Rectal smooth muscle tissue (tissue), 1 donor: ENCODE measurements around the gene PCBP1.
"Not testable (repeated sequence)": the region's sequence is repeated elsewhere in the genome, so short reads cannot be mapped to it uniquely, and the experiment has no call there.

Experiments
- H3K27ac ChIP-seq: one replicate; pipeline ENCODE4 v1.7.0; 2013; ENCODE audit warnings: low read depth, low read length, inconsistent platforms
- H3K27me3 ChIP-seq: one replicate; pipeline ENCODE4 v1.7.0; 2013; ENCODE audit warnings: low read length; ENCODE audit not compliant: control insufficient read depth, insufficient read depth
- H3K36me3 ChIP-seq: one replicate; pipeline ENCODE4 v1.7.0; 2013; ENCODE audit warnings: low read length; ENCODE audit not compliant: control insufficient read depth, insufficient read depth
- H3K4me1 ChIP-seq: one replicate; pipeline ENCODE4 v1.7.0; 2013; ENCODE audit warnings: low read length; ENCODE audit not compliant: control insufficient read depth, insufficient read depth
- H3K4me3 ChIP-seq: one replicate; pipeline ENCODE4 v1.7.0; 2013; ENCODE audit warnings: low read length
- H3K9ac ChIP-seq: one replicate; pipeline ENCODE4 v1.7.0; 2013; ENCODE audit warnings: low read length

PCBP1 gene

GRCh38 chr2:70055259-70055658, 32.0 kb upstream of the PCBP1 start:
- not testable (repeated sequence) for H3K4me1 ChIP-seq, H3K27ac ChIP-seq, H3K9ac ChIP-seq, H3K27me3 ChIP-seq, H3K4me3 ChIP-seq, H3K36me3 ChIP-seq

GRCh38 chr2:70061317-70061716, 26.0 kb upstream of the PCBP1 start:
- Histone ChIP-seq H3K4me3 (no peak overlapping the region), H3K9ac (no peak overlapping the region), H3K36me3 (peaks cover 21% of the 10 kb centered on the region), H3K27me3 (no peaks in the 10 kb centered on the region), H3K27ac (no peak overlapping the region), H3K4me1 (no peaks in the 10 kb centered on the region)

GRCh38 chr2:70062270-70062669, 25.0 kb upstream of the PCBP1 start:
- Histone ChIP-seq H3K4me3 (no peak overlapping the region), H3K27ac (no peak overlapping the region), H3K27me3 (no peaks in the 10 kb centered on the region), H3K36me3 (peaks cover 21% of the 10 kb centered on the region), H3K4me1 (no peaks in the 10 kb centered on the region), H3K9ac (no peak overlapping the region)

GRCh38 chr2:70068119-70068518, 19.2 kb upstream of the PCBP1 start:
- Histone ChIP-seq H3K4me1 (peaks cover 3% of the 10 kb centered on the region), H3K9ac (no peak overlapping the region), H3K36me3 (peaks cover 11% of the 10 kb centered on the region), H3K27me3 (no peaks in the 10 kb centered on the region), H3K4me3 (no peak overlapping the region), H3K27ac (no peak overlapping the region)

- Histone ChIP-seq H3K27me3 (no peaks in the 10 kb centered on the region), H3K36me3 (peaks cover 6% of the 10 kb centered on the region), H3K4me1 (peaks cover 3% of the 10 kb centered on the region), H3K9ac (no peak overlapping the region), H3K4me3 (no peak overlapping the region), H3K27ac (no peak overlapping the region)
Measured at GRCh38 chr2:70069049-70069448, 18.2 kb upstream of the PCBP1 start.

GRCh38 chr2:70070542-70071268, 16.6 kb upstream of the PCBP1 start:
- H3K4me1 ChIP-seq, result peaks cover 3% of the 10 kb centered on the region
- no peak overlapping the region for H3K4me3 ChIP-seq
- no peaks in the 10 kb centered on the region for H3K36me3 ChIP-seq
- no peak overlapping the region for H3K9ac ChIP-seq
- peak overlapping the region; percentile 72 for H3K27ac ChIP-seq
- no peaks in the 10 kb centered on the region for H3K27me3 ChIP-seq

- no peak overlapping the region for H3K27ac ChIP-seq
- no peak overlapping the region for H3K9ac ChIP-seq
- peaks cover 3% of the 10 kb centered on the region for H3K4me1 ChIP-seq
- no peaks in the 10 kb centered on the region for H3K27me3 ChIP-seq
- H3K36me3 ChIP-seq, result peaks cover 10% of the 10 kb centered on the region
- H3K4me3 ChIP-seq, result no peak overlapping the region
Measured at GRCh38 chr2:70073493-70073892, 13.8 kb upstream of the PCBP1 start.

GRCh38 chr2:70078384-70078783, 8.9 kb upstream of the PCBP1 start:
- Histone ChIP-seq H3K4me3 (no peak overlapping the region), H3K36me3 (peaks cover 10% of the 10 kb centered on the region), H3K9ac (no peak overlapping the region), H3K27me3 (no peaks in the 10 kb centered on the region), H3K27ac (no peak overlapping the region), H3K4me1 (no peaks in the 10 kb centered on the region)

GRCh38 chr2:70080610-70081200, 6.6 kb upstream of the PCBP1 start:
- Histone ChIP-seq H3K9ac (no peak overlapping the region), H3K36me3 (peaks cover 10% of the 10 kb centered on the region), H3K4me1 (peaks cover 10% of the 10 kb centered on the region), H3K27ac (no peak overlapping the region), H3K4me3 (no peak overlapping the region), H3K27me3 (no peaks in the 10 kb centered on the region)

- Histone ChIP-seq H3K27me3 (no peaks in the 10 kb centered on the region), H3K36me3 (peaks cover 10% of the 10 kb centered on the region), H3K27ac (no peak overlapping the region), H3K4me3 (no peak overlapping the region), H3K4me1 (peaks cover 13% of the 10 kb centered on the region), H3K9ac (no peak overlapping the region)
Measured at GRCh38 chr2:70081221-70081620, 6.1 kb upstream of the PCBP1 start.

GRCh38 chr2:70083344-70084156, 3.7 kb upstream of the PCBP1 start:
- Histone ChIP-seq H3K36me3 (peaks cover 9% of the 10 kb centered on the region), H3K4me3 (no peak overlapping the region)

GRCh38 chr2:70084973-70085710, 2.1 kb upstream of the PCBP1 start:
- Histone ChIP-seq H3K36me3 (peaks cover 9% of the 10 kb centered on the region), H3K27ac (peak overlapping the region; percentile 100), H3K4me1 (peaks cover 21% of the 10 kb centered on the region), H3K27me3 (no peaks in the 10 kb centered on the region), H3K4me3 (peak overlapping the region; percentile 67), H3K9ac (peak overlapping the region; percentile 4)

More at GRCh38 chr2:70083344-70084156, 3.7 kb upstream of the PCBP1 start:
- Histone ChIP-seq H3K9ac (no peak overlapping the region), H3K27me3 (no peaks in the 10 kb centered on the region), H3K27ac (no peak overlapping the region), H3K4me1 (peaks cover 13% of the 10 kb centered on the region)
